Colonic mucosa (tissue), 4 donors: ENCODE data around the gene DCP1A. TPM values are rescaled to one million over a fixed set of nuclear protein-coding genes. Genes with fewer than 3 reads are reported as not detected.
A peak's percentile ranks its signal among the peaks of the same experiment; 100 is the strongest.

ENCODE experiments used
- DNase-seq: peaks from one replicate; pipeline ENCODE4 v3.0.0-alpha.2; 2020
- H3K27ac ChIP-seq: fragments of 200-600 bp; one replicate; pipeline ENCODE4 v1.8.0; 2021
- H3K27me3 ChIP-seq: fragments of 200-600 bp; one replicate; pipeline ENCODE4 v1.8.0; 2021
- H3K36me3 ChIP-seq: fragments of 200-600 bp; one replicate; pipeline ENCODE4 v1.8.0; 2021
- H3K4me1 ChIP-seq: fragments of 200-600 bp; one replicate; pipeline ENCODE4 v1.8.0; 2021; ENCODE audit warnings: mild to moderate bottlenecking
- H3K4me3 ChIP-seq: fragments of 200-600 bp; one replicate; pipeline ENCODE4 v1.8.0; 2021
- H3K9ac ChIP-seq, 2 donors: one replicate each; pipeline ENCODE4 v1.7.0; 2013; ENCODE audit warnings: control low read depth in 2 of 2, low read depth in 2 of 2, low read length in 2 of 2
- H3K9me3 ChIP-seq: fragments of 200-600 bp; one replicate; pipeline ENCODE4 v1.8.0; 2021
- intact Hi-C: fragments of 100-400 bp; cut with DNase I; formaldehyde crosslinking; loops from one replicate; pipeline ENCODE4 v1.14.1; 2022
- total RNA-seq, 2 donors: library from RNA; stranded (reverse); fragmentation: NEBNext Ultra II Directional in 1 of 2; extraction: Animal tissue kit (Norgen Biotek cat#: 25700) in 1 of 2; gene quantifications; one replicate each; pipeline ENCODE4 v1.2.1, GENCODE V29; 2021
- TF ChIP-seq, protein P1 (sequence below): fragments of 200-600 bp; IDR thresholded peaks from one replicate; pipeline ENCODE4 v1.8.0; 2022; ENCODE audit warnings: antibody characterized with exemption, mild to moderate bottlenecking
- donor health status: healthy.
- donor health status: DM: no; HTN: no; CAD: no.
- donor health status: DM: no; HTN: no; CAD: no.

The DCP1A gene
- total RNA-seq, 2 donors from 2014 or later: 20.6 to 24.5 TPM

DNA sequence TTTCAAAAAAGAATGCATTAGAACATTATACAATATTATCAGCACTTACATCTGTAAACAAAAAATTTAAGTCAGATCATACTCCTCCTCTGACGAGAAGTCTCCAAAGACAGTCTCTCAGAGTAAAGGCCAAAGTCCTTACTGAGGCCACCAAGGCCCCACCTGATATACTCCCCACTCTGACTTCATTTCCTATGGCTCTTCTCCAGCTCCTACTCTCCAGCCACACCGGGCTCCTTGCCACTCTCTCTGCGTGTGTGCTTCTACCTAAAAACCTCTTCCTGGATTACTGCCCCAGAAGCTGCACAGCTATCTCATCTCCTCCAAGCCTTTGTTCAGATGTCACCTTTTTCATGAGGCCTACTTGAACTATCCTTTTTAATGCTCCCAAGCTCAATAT, 5.0 kb downstream of the DCP1A start:
- Histone ChIP-seq H3K4me3 (no peak overlapping the region), H3K27me3 (no peaks in the 10 kb centered on the region), H3K36me3 (no peaks in the 10 kb centered on the region), H3K9me3 (no peaks in the 10 kb centered on the region), H3K9ac (no peak overlapping the region), H3K4me1 (peaks cover 5% of the 10 kb centered on the region), H3K27ac (peak overlapping the region; percentile 20)
- intact Hi-C loops: no loop called here
- peak; percentile 57 for DNase-seq
- TF ChIP-seq, protein P1, sequence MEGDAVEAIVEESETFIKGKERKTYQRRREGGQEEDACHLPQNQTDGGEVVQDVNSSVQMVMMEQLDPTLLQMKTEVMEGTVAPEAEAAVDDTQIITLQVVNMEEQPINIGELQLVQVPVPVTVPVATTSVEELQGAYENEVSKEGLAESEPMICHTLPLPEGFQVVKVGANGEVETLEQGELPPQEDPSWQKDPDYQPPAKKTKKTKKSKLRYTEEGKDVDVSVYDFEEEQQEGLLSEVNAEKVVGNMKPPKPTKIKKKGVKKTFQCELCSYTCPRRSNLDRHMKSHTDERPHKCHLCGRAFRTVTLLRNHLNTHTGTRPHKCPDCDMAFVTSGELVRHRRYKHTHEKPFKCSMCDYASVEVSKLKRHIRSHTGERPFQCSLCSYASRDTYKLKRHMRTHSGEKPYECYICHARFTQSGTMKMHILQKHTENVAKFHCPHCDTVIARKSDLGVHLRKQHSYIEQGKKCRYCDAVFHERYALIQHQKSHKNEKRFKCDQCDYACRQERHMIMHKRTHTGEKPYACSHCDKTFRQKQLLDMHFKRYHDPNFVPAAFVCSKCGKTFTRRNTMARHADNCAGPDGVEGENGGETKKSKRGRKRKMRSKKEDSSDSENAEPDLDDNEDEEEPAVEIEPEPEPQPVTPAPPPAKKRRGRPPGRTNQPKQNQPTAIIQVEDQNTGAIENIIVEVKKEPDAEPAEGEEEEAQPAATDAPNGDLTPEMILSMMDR: no peak

DNA sequence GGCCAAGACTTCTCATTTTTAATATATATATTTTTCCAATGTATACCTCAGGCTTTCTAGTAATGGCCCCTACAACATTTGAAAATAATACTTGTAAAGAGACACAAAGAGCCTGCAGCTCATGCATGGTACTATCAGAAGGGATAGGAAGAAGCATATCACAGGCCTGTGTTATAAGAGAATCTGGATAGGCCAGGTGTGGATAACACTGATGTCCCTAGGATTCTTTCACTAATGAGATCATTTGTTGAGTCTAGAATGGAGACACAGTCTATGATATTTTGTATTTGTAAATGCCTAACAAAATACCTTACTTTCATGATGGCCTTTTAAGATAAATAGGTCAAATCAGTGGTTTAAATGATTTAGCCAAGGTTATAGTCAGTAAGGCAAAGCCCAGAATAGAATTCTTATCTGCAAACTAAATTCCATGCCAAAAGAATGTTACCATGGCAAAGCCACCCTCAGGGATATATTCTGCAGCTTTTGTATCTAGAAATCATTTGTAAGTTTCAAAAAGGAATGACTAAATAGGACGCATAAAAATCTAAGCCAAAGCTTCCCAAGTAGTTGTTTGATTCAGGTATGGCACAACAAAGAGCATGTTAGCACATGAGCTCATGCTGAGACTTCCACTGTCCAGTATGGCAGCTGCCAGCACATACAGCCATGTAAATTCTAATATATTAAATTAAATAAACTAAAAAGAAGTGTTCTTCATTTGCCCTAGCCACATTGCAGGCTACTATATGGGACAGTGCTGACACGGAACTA, 10.0 kb downstream of the DCP1A start:
- no peak overlapping the region for H3K9ac ChIP-seq
- no peak overlapping the region for H3K4me3 ChIP-seq
- H3K27me3 ChIP-seq: no peaks in the 10 kb centered on the region
- peaks cover 4% of the 10 kb centered on the region for H3K36me3 ChIP-seq
- H3K4me1 ChIP-seq: no peaks in the 10 kb centered on the region
- intact Hi-C loops: no loop called here
- H3K27ac ChIP-seq: no peak overlapping the region
- TF ChIP-seq, protein P1: no peak
- H3K9me3 ChIP-seq: no peaks in the 10 kb centered on the region
- DNase-seq: no peak

DNA sequence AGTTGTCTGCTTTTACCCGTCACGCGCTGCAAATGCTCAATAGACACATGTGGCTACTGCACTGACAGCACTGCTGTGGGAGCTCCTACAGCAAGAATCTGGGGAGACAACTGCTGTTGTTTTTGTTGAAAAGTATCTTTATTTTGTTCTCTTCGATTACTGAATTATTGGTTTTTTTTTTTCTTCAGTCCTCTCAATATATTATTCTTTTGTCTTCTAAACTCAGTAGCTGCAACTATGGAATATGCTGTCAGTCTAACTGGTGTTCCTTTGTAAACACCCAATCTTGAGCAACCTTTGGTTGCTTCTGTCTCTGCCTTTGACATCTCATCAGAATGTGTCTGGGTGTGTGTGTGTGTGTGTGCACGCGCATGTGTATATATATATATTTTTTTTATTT, 12.6 kb downstream of the DCP1A start:
- no peak for DNase-seq
- Histone ChIP-seq H3K27ac (no peak overlapping the region), H3K4me3 (no peak overlapping the region), H3K36me3 (peaks cover 4% of the 10 kb centered on the region), H3K9me3 (no peaks in the 10 kb centered on the region), H3K9ac (no peak overlapping the region), H3K27me3 (no peaks in the 10 kb centered on the region), H3K4me1 (no peaks in the 10 kb centered on the region)
- TF ChIP-seq, protein P1: no peak
- intact Hi-C loops: no loop called here

DNA sequence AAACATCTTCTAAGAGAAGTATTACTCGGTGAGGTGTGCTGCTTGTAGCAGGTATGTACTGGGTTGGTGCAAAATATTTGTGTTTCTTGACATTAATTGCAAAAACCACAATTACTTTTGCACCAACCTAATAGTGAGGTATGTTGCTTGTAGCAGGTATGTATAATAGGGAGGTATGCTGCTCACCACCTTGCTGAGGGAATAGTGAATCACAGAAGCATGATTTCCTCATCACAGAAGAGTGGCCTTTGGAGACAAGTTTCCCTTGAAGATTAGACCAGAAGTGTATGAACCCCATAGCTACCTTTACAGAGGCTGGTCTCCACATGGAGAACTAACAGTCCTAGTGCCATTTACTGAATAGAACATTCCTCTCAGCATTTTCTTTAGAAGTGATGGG, 15.5 kb downstream of the DCP1A start:
- Histone ChIP-seq H3K9me3 (no peaks in the 10 kb centered on the region), H3K27me3 (no peaks in the 10 kb centered on the region), H3K4me3 (no peak overlapping the region), H3K36me3 (peaks cover 4% of the 10 kb centered on the region), H3K4me1 (no peaks in the 10 kb centered on the region), H3K27ac (no peak overlapping the region), H3K9ac (no peak overlapping the region)
- intact Hi-C loops: no loop called here
- TF ChIP-seq, protein P1: no peak
- no peak for DNase-seq

DNA sequence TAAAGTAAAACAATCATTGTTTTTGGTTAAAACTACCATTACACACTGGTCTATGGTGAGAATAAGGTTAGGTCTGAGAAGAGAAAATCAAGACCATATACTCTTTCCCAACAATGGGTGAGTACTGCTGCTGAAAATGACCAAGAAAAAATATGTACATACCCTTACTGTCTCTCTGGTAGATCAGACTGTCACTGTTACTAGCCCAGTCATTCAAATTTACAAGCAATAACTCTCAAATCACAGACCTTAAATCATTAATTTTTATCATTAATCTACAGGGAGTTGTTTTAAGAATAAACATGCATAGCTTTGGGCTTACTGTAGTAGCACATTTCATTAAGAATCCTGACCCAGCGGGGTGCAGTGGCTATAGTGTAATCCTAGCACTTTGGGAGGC, 17.4 kb downstream of the DCP1A start:
- H3K27me3 ChIP-seq: no peaks in the 10 kb centered on the region
- no peak for DNase-seq
- H3K36me3 ChIP-seq: peaks cover 4% of the 10 kb centered on the region
- no peak overlapping the region for H3K9ac ChIP-seq
- H3K4me3 ChIP-seq: no peak overlapping the region
- no peak overlapping the region for H3K27ac ChIP-seq
- TF ChIP-seq, protein P1: no peak
- H3K9me3 ChIP-seq: no peaks in the 10 kb centered on the region
- no peaks in the 10 kb centered on the region for H3K4me1 ChIP-seq
- intact Hi-C loops: no loop called here
